ENCODE measurements around the gene LAMTOR5. TPM values are rescaled to one million over a fixed set of nuclear protein-coding genes. Genes with fewer than 3 reads are reported as not detected.

LAMTOR5 gene
- 100 to 1,000 TPM; 102 to 117 (median 109) TPM for total RNA-seq

- TF ChIP-seq CTCF (IDR thresholded peaks at IDR 0.05) (peak; percentile 9 to 26 (median 18)), POLR2A (IDR thresholded peaks at IDR 0.05) (peak; percentile 86), POLR2AphosphoS5 (IDR thresholded peaks at IDR 0.05) (peak; percentile 96 to 99 (median 97))
- intact Hi-C loops (cut with DNase I; ENCODE audit: low total_unique reads), result no loop called here
These were observed at the start of gene LAMTOR5 for GRCh38 chr1:110407260-110408210. Gene LAMTOR5 (minus strand): TSS chr1:110407694. CDS start chr1:110407620, 74 bp downstream.

DNA sequence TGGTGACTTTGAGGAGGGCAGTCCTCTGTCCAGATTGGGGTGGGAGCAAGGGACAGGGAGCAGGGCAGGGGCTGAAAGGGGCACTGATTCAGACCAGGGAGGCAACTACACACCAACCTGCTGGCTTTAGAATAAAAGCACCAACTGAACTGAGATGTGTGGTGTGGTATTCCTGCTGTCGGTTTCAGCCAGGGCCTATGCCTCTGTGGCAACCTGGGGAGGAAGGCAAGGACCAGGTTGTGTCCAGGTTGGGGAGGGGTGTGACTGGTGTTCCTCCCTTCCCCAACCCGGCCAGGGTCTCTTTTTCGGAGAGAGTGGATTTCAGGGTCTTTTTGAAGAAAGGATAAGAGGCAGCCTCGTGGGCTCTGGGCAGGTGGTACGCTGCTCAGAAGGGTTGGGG is 49.7 kb upstream of the LAMTOR5 start:
- Histone ChIP-seq H3K36me3 (no peaks in the 10 kb centered on the region), H3K9me3 (no peaks in the 10 kb centered on the region), H3K4me3 (no peak overlapping the region), H3K27me3 (peaks cover 0 to 5% of the 10 kb centered on the region in 2 donors), H3K27ac (no peak overlapping the region), H3K4me1 (no peaks in the 10 kb centered on the region)
- TF ChIP-seq POLR2AphosphoS5 (IDR thresholded peaks at IDR 0.05), result no peak
- TF ChIP-seq CTCF (IDR thresholded peaks at IDR 0.05), result no peak
- no peak for TF ChIP-seq POLR2A (IDR thresholded peaks at IDR 0.05)
- intact Hi-C loops (cut with DNase I; ENCODE audit: low total_unique reads), result no loop called here
- no peak for DNase-seq (ENCODE audit: low spot score in 2 of 2)

More at GRCh38 chr1:110407260-110408210, at the start of gene LAMTOR5:
- Histone ChIP-seq H3K36me3 (no peaks in the 10 kb centered on the region), H3K9me3 (no peaks in the 10 kb centered on the region), H3K27me3 (no peaks in the 10 kb centered on the region), H3K4me3 (peak within 1 kb of the TSS; percentile 89 to 98 (median 97)), H3K4me1 (no peaks in the 10 kb centered on the region), H3K27ac (peak within 1 kb of the TSS; percentile 97 to 98)
- DNase-seq (ENCODE audit: low spot score in 2 of 2), result peak; percentile 90 to 95

GRCh38 chr1:110455151-110455550 is 47.7 kb upstream of the LAMTOR5 start:
- Histone ChIP-seq H3K27me3 (peaks cover 0 to 5% of the 10 kb centered on the region in 2 donors), H3K36me3 (no peaks in the 10 kb centered on the region), H3K4me1 (no peaks in the 10 kb centered on the region), H3K4me3 (no peak overlapping the region), H3K27ac (no peak overlapping the region), H3K9me3 (no peaks in the 10 kb centered on the region)
- TF ChIP-seq POLR2A (IDR thresholded peaks at IDR 0.05) (no peak), CTCF (IDR thresholded peaks at IDR 0.05) (no peak), POLR2AphosphoS5 (IDR thresholded peaks at IDR 0.05) (no peak)
- intact Hi-C loops (cut with DNase I; ENCODE audit: low total_unique reads), result no loop called here
- DNase-seq (ENCODE audit: low spot score in 2 of 2), result no peak

- Histone ChIP-seq H3K36me3 (no peaks in the 10 kb centered on the region), H3K9me3 (no peaks in the 10 kb centered on the region), H3K27me3 (peaks cover 0 to 5% of the 10 kb centered on the region in 2 donors), H3K4me3 (no peak overlapping the region), H3K4me1 (no peaks in the 10 kb centered on the region), H3K27ac (no peak overlapping the region)
- intact Hi-C loops (cut with DNase I; ENCODE audit: low total_unique reads), result no loop called here
- TF ChIP-seq CTCF (IDR thresholded peaks at IDR 0.05), result no peak
- TF ChIP-seq POLR2AphosphoS5 (IDR thresholded peaks at IDR 0.05), result no peak
- TF ChIP-seq POLR2A (IDR thresholded peaks at IDR 0.05), result no peak
- DNase-seq (ENCODE audit: low spot score in 2 of 2), result no peak
These were observed 46.8 kb upstream of the LAMTOR5 start for GRCh38 chr1:110454328-110454727.

- peaks cover 0 to 5% of the 10 kb centered on the region in 2 donors for H3K27me3 ChIP-seq
These were observed 46.3 kb upstream of the LAMTOR5 start for GRCh38 chr1:110453829-110454228.

More at GRCh38 chr1:110453829-110454228, 46.3 kb upstream of the LAMTOR5 start:
- DNase-seq (ENCODE audit: low spot score in 2 of 2), result no peak
- intact Hi-C loops (cut with DNase I; ENCODE audit: low total_unique reads), result no loop called here
- Histone ChIP-seq H3K4me1 (no peaks in the 10 kb centered on the region), H3K27ac (no peak overlapping the region), H3K36me3 (no peaks in the 10 kb centered on the region), H3K9me3 (no peaks in the 10 kb centered on the region), H3K4me3 (no peak overlapping the region)
- TF ChIP-seq CTCF (IDR thresholded peaks at IDR 0.05), result no peak
- TF ChIP-seq POLR2A (IDR thresholded peaks at IDR 0.05), result no peak
- no peak for TF ChIP-seq POLR2AphosphoS5 (IDR thresholded peaks at IDR 0.05)

Measured in breast epithelium (tissue), 4 donors.